ENCODE measurements around the gene ARHGEF1.

Gene ARHGEF1

DNA sequence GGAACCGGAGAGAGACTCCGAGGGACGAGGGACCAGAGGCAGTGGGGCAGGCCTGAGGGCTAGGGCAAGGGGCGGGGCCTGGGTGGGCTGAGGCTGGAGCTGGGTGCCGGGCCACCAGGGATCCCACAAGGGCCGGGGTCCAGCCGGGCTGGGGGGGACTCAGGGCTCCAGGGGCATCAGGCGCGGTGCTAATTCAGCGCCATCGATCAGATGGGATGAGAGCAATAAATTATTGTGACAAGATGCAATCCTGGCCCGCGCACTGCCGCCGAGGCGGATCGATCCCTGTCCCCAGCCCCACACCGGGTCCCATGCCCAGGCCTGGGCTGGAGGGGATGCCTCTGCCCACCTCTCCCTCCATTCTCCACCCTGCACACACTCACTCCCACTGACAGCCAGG lies 39.6 kb downstream of the ARHGEF1 start:
- no peaks in the 10 kb centered on the region for H3K79me1 ChIP-seq (ENCODE audit: low read length)
- no peak overlapping the region for H3K18ac ChIP-seq (ENCODE audit: low read length)
- H3K36me3 ChIP-seq (ENCODE audit: control insufficient read depth in 1 of 2, insufficient read depth in 2 of 2, low read length in 2 of 2), result no peaks in the 10 kb centered on the region
- no peaks in the 10 kb centered on the region for H3K4me1 ChIP-seq (ENCODE audit: control insufficient read depth in 1 of 2, insufficient read depth in 2 of 2, low read length in 2 of 2)
- H3K4me2 ChIP-seq (ENCODE audit: low read length), result no peak overlapping the region
- peaks cover 72% of the 10 kb centered on the region for H3K27me3 ChIP-seq (ENCODE audit: insufficient read depth, low read length)
- H2AFZ ChIP-seq (ENCODE audit: insufficient read depth, low read length, poor library complexity), result no peak overlapping the region
- H4K12ac ChIP-seq (ENCODE audit: low read depth, low read length), result no peak overlapping the region
- H3K27ac ChIP-seq (ENCODE audit: low read depth, low read length), result no peak overlapping the region
- H3K14ac ChIP-seq (ENCODE audit: low read length), result no peak overlapping the region
- H4K8ac ChIP-seq (ENCODE audit: low read depth, low read length), result no peak overlapping the region
- no peak overlapping the region for H3K4me3 ChIP-seq (ENCODE audit: low read depth, low read length)
- H3K23ac ChIP-seq (ENCODE audit: low read length), result no peak overlapping the region
- H3K79me2 ChIP-seq (ENCODE audit: control insufficient read depth, insufficient read depth, low read length, poor library complexity), result no peaks in the 10 kb centered on the region
- peaks cover 31% of the 10 kb centered on the region for H3K9me3 ChIP-seq (ENCODE audit: insufficient read depth, low read depth, low read length)
- no peak overlapping the region for H2BK12ac ChIP-seq (ENCODE audit: low read length)
- no peak overlapping the region for H2BK120ac ChIP-seq (ENCODE audit: insufficient read depth, low read length, poor library complexity)
- no peak for DNase-seq
- no peak overlapping the region for H2AK5ac ChIP-seq (ENCODE audit: low read length)
- H3K9ac ChIP-seq (ENCODE audit: low read length), result no peak overlapping the region
- H2BK5ac ChIP-seq (ENCODE audit: low read depth, low read length, poor library complexity), result no peak overlapping the region
- no peak overlapping the region for H3K4ac ChIP-seq (ENCODE audit: low read depth, low read length)
- WGBS (ENCODE audit: extremely low coverage, insufficient coverage, insufficient read length), result no CpG with 5 or more reads among the region's 18 CpGs
- no peak overlapping the region for H4K91ac ChIP-seq (ENCODE audit: low read depth, low read length)

DNA sequence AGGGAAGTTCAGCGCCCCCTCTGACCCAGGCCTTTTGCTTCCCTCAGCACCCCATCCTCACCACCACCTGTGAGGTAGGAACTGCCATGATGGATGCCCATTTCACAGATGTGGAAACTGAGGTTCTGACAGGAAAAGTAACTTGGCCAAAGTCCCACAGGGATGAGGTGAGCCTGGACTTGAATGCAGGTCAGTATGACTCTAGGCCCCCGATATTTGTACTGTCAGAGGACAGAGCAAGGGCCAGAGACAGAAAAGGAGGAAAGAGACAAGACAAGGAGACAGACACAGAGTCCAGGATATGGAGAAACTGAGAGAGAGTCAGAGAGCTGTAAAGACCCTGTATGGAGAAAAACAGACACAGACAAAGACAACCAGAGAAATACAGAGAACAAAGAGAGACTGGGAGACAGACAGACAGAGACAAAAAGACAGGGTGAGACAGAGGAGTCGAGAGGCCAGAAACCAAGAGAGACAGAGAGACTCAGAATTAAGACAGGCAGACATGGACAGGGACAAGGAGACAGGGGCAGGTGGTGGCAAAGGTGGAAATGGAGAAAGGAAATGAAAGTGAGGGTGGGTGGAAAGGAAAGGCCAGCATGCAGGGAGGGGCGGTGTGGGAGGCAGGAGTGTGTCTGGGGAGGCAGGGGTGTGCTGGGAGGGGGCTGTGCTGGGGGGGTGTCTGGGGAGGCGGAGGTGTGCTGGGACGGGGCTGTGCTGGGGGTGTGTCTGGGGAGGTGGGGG lies 40.2 kb downstream of the ARHGEF1 start:
- no peak overlapping the region for H3K4me3 ChIP-seq (ENCODE audit: low read depth, low read length)
- no peaks in the 10 kb centered on the region for H3K4me1 ChIP-seq (ENCODE audit: control insufficient read depth in 1 of 2, insufficient read depth in 2 of 2, low read length in 2 of 2)
- H3K79me2 ChIP-seq (ENCODE audit: control insufficient read depth, insufficient read depth, low read length, poor library complexity), result no peaks in the 10 kb centered on the region
- peaks cover 72% of the 10 kb centered on the region for H3K27me3 ChIP-seq (ENCODE audit: insufficient read depth, low read length)
- H4K91ac ChIP-seq (ENCODE audit: low read depth, low read length), result no peak overlapping the region
- peaks cover 27% of the 10 kb centered on the region for H3K9me3 ChIP-seq (ENCODE audit: insufficient read depth, low read depth, low read length)
- H3K18ac ChIP-seq (ENCODE audit: low read length), result no peak overlapping the region
- WGBS (ENCODE audit: extremely low coverage, insufficient coverage, insufficient read length), result no CpG with 5 or more reads among the region's 6 CpGs
- no peak overlapping the region for H3K4ac ChIP-seq (ENCODE audit: low read depth, low read length)
- no peak overlapping the region for H3K4me2 ChIP-seq (ENCODE audit: low read length)
- H2BK5ac ChIP-seq (ENCODE audit: low read depth, low read length, poor library complexity), result no peak overlapping the region
- no peak overlapping the region for H3K14ac ChIP-seq (ENCODE audit: low read length)
- no peak overlapping the region for H3K9ac ChIP-seq (ENCODE audit: low read length)
- no peak overlapping the region for H2BK120ac ChIP-seq (ENCODE audit: insufficient read depth, low read length, poor library complexity)
- no peak overlapping the region for H2AK5ac ChIP-seq (ENCODE audit: low read length)
- no peaks in the 10 kb centered on the region for H3K79me1 ChIP-seq (ENCODE audit: low read length)
- DNase-seq, result no peak
- H3K27ac ChIP-seq (ENCODE audit: low read depth, low read length), result no peak overlapping the region
- H2AFZ ChIP-seq (ENCODE audit: insufficient read depth, low read length, poor library complexity), result no peak overlapping the region
- no peak overlapping the region for H2BK12ac ChIP-seq (ENCODE audit: low read length)
- no peak overlapping the region for H3K23ac ChIP-seq (ENCODE audit: low read length)
- H4K12ac ChIP-seq (ENCODE audit: low read depth, low read length), result no peak overlapping the region
- no peaks in the 10 kb centered on the region for H3K36me3 ChIP-seq (ENCODE audit: control insufficient read depth in 1 of 2, insufficient read depth in 2 of 2, low read length in 2 of 2)
- no peak overlapping the region for H4K8ac ChIP-seq (ENCODE audit: low read depth, low read length)

DNA sequence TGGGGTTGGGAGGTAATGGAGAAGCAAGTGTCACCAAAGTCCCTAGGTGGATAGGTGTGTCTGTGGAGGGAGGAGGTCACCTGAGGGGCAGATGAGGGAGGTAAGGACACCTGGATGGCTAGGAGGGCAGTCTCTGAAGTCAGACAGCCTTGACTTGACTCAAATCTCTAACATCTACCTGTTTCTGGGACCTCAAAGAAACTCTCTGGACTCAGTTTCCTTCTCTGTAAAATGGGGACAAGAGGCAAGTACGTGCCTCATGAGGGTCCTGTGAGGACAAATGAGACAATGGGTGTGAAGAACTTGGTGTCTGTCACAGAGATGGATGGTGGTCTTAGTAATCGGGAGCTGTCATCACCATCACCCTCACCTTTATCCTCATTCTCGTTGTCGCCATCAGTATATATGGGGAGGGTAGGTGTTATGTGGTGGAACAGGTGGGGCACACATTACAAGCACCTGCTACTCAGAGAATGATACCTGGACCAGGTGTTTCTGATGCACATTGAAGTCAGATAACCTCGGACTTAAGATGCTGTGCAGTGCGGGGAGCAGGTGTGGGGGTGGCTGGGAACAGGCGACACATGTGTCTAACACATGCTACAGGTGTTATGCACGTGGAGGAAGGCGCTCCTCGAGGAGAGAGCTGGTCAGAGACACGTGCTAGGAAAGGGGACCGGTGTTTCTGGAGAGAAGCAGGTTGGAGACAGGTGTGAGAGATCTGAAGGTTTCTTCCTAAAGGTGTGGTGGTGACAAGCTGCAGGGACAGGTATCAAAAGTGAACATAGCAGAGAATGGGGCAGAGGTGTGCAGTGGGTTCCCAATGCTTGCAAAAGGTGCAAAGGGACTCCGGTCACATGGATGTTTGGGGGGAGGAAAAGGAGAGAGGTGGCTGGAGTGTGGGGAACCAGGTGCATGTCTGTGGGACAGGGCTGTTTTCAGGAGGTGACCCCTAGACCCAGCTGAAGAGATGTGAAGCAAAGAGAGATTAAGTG lies 41.5 kb downstream of the ARHGEF1 start:
- Histone ChIP-seq H3K9ac (ENCODE audit: low read length) (no peak overlapping the region), H2BK5ac (ENCODE audit: low read depth, low read length, poor library complexity) (no peak overlapping the region), H3K9me3 (ENCODE audit: insufficient read depth, low read depth, low read length) (peaks cover 25% of the 10 kb centered on the region), H3K4ac (ENCODE audit: low read depth, low read length) (no peak overlapping the region), H3K18ac (ENCODE audit: low read length) (no peak overlapping the region), H2AK5ac (ENCODE audit: low read length) (no peak overlapping the region), H4K12ac (ENCODE audit: low read depth, low read length) (no peak overlapping the region), H2AFZ (ENCODE audit: insufficient read depth, low read length, poor library complexity) (no peak overlapping the region), H4K91ac (ENCODE audit: low read depth, low read length) (no peak overlapping the region), H3K27ac (ENCODE audit: low read depth, low read length) (no peak overlapping the region), H3K79me2 (ENCODE audit: control insufficient read depth, insufficient read depth, low read length, poor library complexity) (no peaks in the 10 kb centered on the region), H3K36me3 (ENCODE audit: control insufficient read depth in 1 of 2, insufficient read depth in 2 of 2, low read length in 2 of 2) (no peaks in the 10 kb centered on the region), H3K4me1 (ENCODE audit: control insufficient read depth in 1 of 2, insufficient read depth in 2 of 2, low read length in 2 of 2) (peaks cover 0 to 5% of the 10 kb centered on the region in 2 experiments), H2BK120ac (ENCODE audit: insufficient read depth, low read length, poor library complexity) (no peak overlapping the region), H3K27me3 (ENCODE audit: insufficient read depth, low read length) (peaks cover 79% of the 10 kb centered on the region), H3K4me3 (ENCODE audit: low read depth, low read length) (no peak overlapping the region), H4K8ac (ENCODE audit: low read depth, low read length) (no peak overlapping the region), H3K23ac (ENCODE audit: low read length) (no peak overlapping the region), H3K4me2 (ENCODE audit: low read length) (no peak overlapping the region), H2BK12ac (ENCODE audit: low read length) (no peak overlapping the region), H3K14ac (ENCODE audit: low read length) (no peak overlapping the region), H3K79me1 (ENCODE audit: low read length) (no peaks in the 10 kb centered on the region)
- no CpG with 5 or more reads among the region's 13 CpGs for WGBS (ENCODE audit: extremely low coverage, insufficient coverage, insufficient read length)
- DNase-seq, result no peak

DNA sequence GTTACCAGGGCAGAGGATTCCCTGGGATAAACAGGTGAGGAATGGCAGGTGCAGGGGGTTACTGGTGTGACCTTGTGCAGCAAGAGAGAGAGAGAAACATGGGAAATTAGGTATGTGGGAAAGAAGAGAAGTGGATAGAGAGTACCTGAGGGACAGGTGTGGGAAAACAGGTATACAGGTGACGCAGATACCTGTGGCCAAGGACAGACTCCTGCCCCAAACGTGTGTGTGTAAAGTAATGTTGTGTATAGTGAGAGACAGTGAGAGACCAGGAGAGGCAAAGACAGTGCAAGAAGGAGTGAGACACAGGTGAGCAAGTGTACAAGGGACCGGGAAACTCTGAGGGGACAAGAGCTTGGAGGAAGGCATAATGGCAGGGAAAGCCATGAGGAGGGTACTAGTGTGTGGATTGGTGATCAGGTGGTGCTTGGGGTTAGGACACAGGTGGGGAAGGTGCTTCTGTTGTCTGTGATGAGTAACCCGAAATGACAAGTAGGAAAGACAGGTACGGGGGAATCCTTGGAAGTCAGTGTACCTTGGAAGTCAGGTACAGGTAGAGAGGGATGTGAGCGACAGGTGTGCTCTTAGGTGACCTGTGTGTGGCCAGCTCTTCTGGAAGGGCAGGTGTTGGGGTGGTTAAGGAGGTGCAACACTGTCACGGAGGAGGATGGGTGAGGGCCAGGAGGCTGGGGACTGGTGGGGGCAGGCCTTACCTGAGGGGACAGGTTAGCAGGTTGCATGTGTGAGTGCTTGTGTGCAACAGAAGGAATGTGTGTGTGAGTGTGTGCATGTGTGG lies 42.4 kb downstream of the ARHGEF1 start:
- Histone ChIP-seq H3K79me1 (ENCODE audit: low read length) (no peaks in the 10 kb centered on the region), H3K9me3 (ENCODE audit: insufficient read depth, low read depth, low read length) (peaks cover 19% of the 10 kb centered on the region), H3K4me2 (ENCODE audit: low read length) (no peak overlapping the region), H3K4me1 (ENCODE audit: control insufficient read depth in 1 of 2, insufficient read depth in 2 of 2, low read length in 2 of 2) (peaks cover 0 to 5% of the 10 kb centered on the region in 2 experiments), H2AFZ (ENCODE audit: insufficient read depth, low read length, poor library complexity) (no peak overlapping the region), H4K12ac (ENCODE audit: low read depth, low read length) (no peak overlapping the region), H3K23ac (ENCODE audit: low read length) (no peak overlapping the region), H3K4ac (ENCODE audit: low read depth, low read length) (no peak overlapping the region), H4K91ac (ENCODE audit: low read depth, low read length) (no peak overlapping the region), H3K4me3 (ENCODE audit: low read depth, low read length) (no peak overlapping the region), H3K18ac (ENCODE audit: low read length) (no peak overlapping the region), H2BK12ac (ENCODE audit: low read length) (no peak overlapping the region), H3K36me3 (ENCODE audit: control insufficient read depth in 1 of 2, insufficient read depth in 2 of 2, low read length in 2 of 2) (no peaks in the 10 kb centered on the region), H3K79me2 (ENCODE audit: control insufficient read depth, insufficient read depth, low read length, poor library complexity) (no peaks in the 10 kb centered on the region), H4K8ac (ENCODE audit: low read depth, low read length) (no peak overlapping the region), H3K27me3 (ENCODE audit: insufficient read depth, low read length) (peaks cover 83% of the 10 kb centered on the region), H3K9ac (ENCODE audit: low read length) (no peak overlapping the region), H2BK5ac (ENCODE audit: low read depth, low read length, poor library complexity) (no peak overlapping the region), H2BK120ac (ENCODE audit: insufficient read depth, low read length, poor library complexity) (no peak overlapping the region), H3K14ac (ENCODE audit: low read length) (no peak overlapping the region), H2AK5ac (ENCODE audit: low read length) (no peak overlapping the region), H3K27ac (ENCODE audit: low read depth, low read length) (no peak overlapping the region)
- WGBS (ENCODE audit: extremely low coverage, insufficient coverage, insufficient read length), result no CpG with 5 or more reads among the region's 7 CpGs
- no peak for DNase-seq
